Testis (tissue), 3 donors: Measurements from ENCODE around the gene PRM3. TPM values are rescaled to one million over a fixed set of nuclear protein-coding genes. Genes with fewer than 3 reads are reported as not detected.

Experiments
- DNase-seq: peaks from one replicate; pipeline ENCODE4 v3.0.0-alpha.2; 2019
- H3K27ac ChIP-seq, 2 donors: fragments of 200-600 bp; sonication (generic); one replicate each; pipeline ENCODE4 v1.5.1; 2019
- H3K27me3 ChIP-seq: fragments of 200-600 bp; sonication (generic); one replicate; pipeline ENCODE4 v1.5.1; 2019
- H3K36me3 ChIP-seq: fragments of 200-600 bp; sonication (generic); one replicate; pipeline ENCODE4 v1.5.1; 2017; ENCODE audit warnings: low read depth; ENCODE audit errors: missing control alignments
- H3K4me1 ChIP-seq: fragments of 200-600 bp; sonication (generic); one replicate; pipeline ENCODE4 v1.5.1; 2019
- H3K4me3 ChIP-seq, 2 donors: fragments of 200-600 bp; sonication (generic); one replicate each; pipeline ENCODE4 v1.5.1; 2017 to 2019
- H3K9me3 ChIP-seq: fragments of 200-600 bp; sonication (generic); one replicate; pipeline ENCODE4 v1.5.1; 2017
- CTCF ChIP-seq, 3 experiments: fragments of 450-650 bp in 2 of 3; fragments of 200-600 bp in 1 of 3; sonication (generic) in 1 of 3; IDR thresholded peaks; one replicate each; pipeline ENCODE4 v1.5.1; 2016 to 2019; ENCODE audit warnings: antibody characterized with exemption in 3 of 3, mild to moderate bottlenecking in 2 of 3, moderate library complexity in 1 of 3
- POLR2A ChIP-seq: fragments of 450-650 bp; IDR thresholded peaks from one replicate; pipeline ENCODE4 v1.6.1; 2017; ENCODE audit warnings: antibody characterized with exemption, mild to moderate bottlenecking, moderate library complexity
- WGBS, 2 donors: methylation state at CpG; one replicate each; pipeline ENCODE4 v1.1.5; 2018; 5-methylcytosine and 5-hydroxymethylcytosine counted together
- intact Hi-C: fragments of 100-400 bp; cut with DNase I; formaldehyde crosslinking; loops from one replicate; pipeline ENCODE4 v1.15.1; 2023; ENCODE audit warnings: low total_unique reads
- polyA plus RNA-seq: library from polyadenylated mRNA; stranded (reverse); fragments of 350-450 nt; fragmentation: Illumina TruSeq; extraction: RNeasy Lipid Tissue Mini Kit (QIAGEN cat#74804); gene quantifications from one replicate; pipeline ENCODE4 v1.2.3, GENCODE V29; 2014; ENCODE audit warnings: low read depth, low replicate concordance; ENCODE audit not compliant: insufficient read depth
- total RNA-seq, 2 donors: library from RNA; depleted of rRNA; stranded (reverse); fragments of >200 nt; gene quantifications; one replicate each; pipeline ENCODE4 v1.2.3, GENCODE V29; 2016

PRM3 gene
- total and polyA plus RNA-seq, 3 donors from 2014 or later: 51.1 to 383 (median 109) TPM

- H3K4me3 ChIP-seq: no peak overlapping the region
- TF ChIP-seq CTCF (IDR thresholded peaks at IDR 0.05): no peak
- TF ChIP-seq POLR2A: no peak
- intact Hi-C loops: no loop called here
- peaks cover 3% of the 10 kb centered on the region for H3K4me1 ChIP-seq
- no peaks in the 10 kb centered on the region for H3K36me3 ChIP-seq
- 64% methylated on average over 10 of the region's 10 CpGs for WGBS, 2 donors
- H3K27me3 ChIP-seq: no peaks in the 10 kb centered on the region
- H3K27ac ChIP-seq: no peak overlapping the region
- H3K9me3 ChIP-seq: no peaks in the 10 kb centered on the region
- DNase-seq: no peak
Observed at GRCh38 chr16:11231367-11231970, 42.0 kb downstream of the PRM3 start.

- Histone ChIP-seq H3K4me1 (peaks cover 3% of the 10 kb centered on the region), H3K27ac (no peak overlapping the region), H3K9me3 (no peaks in the 10 kb centered on the region), H3K36me3 (no peaks in the 10 kb centered on the region), H3K4me3 (no peak overlapping the region), H3K27me3 (no peaks in the 10 kb centered on the region)
- no peak for TF ChIP-seq CTCF (IDR thresholded peaks at IDR 0.05)
- no peak for TF ChIP-seq POLR2A
- no peak for DNase-seq
- WGBS, 2 donors: 73% methylated on average over 4 of the region's 4 CpGs; no CpG with 5 or more reads in 1 of the 2 donors
- intact Hi-C loops: no loop called here
Observed at GRCh38 chr16:11229906-11230305, 43.5 kb downstream of the PRM3 start.

- intact Hi-C loops: no loop called here
- Histone ChIP-seq H3K36me3 (no peaks in the 10 kb centered on the region), H3K27ac (no peak overlapping the region), H3K27me3 (no peaks in the 10 kb centered on the region), H3K4me3 (no peak overlapping the region), H3K9me3 (no peaks in the 10 kb centered on the region), H3K4me1 (peaks cover 3% of the 10 kb centered on the region)
- TF ChIP-seq CTCF (IDR thresholded peaks at IDR 0.05): no peak
- 75 to 77% methylated on average over 5 of the region's 5 CpGs for WGBS, 2 donors
- DNase-seq: no peak
Observed at GRCh38 chr16:11229432-11229831, 44.0 kb downstream of the PRM3 start.

GRCh38 chr16:11225677-11226549, 47.5 kb downstream of the PRM3 start:
- no peaks in the 10 kb centered on the region for H3K36me3 ChIP-seq
- DNase-seq: no peak
- TF ChIP-seq POLR2A (no peak), CTCF (IDR thresholded peaks at IDR 0.05) (no peak)
- intact Hi-C loops: no loop called here
- WGBS, 2 donors: 85 to 87% methylated on average over 13 to 18 of the region's 18 CpGs
- H3K4me3 ChIP-seq: no peak overlapping the region
- H3K27me3 ChIP-seq: no peaks in the 10 kb centered on the region
- H3K9me3 ChIP-seq: no peaks in the 10 kb centered on the region
- H3K27ac ChIP-seq: no peak overlapping the region
- peaks cover 5% of the 10 kb centered on the region for H3K4me1 ChIP-seq
